Measurements from ENCODE around the gene RGS9BP.
"Not testable (repeated sequence)": the region's sequence is repeated elsewhere in the genome, so short reads cannot be mapped to it uniquely, and the experiment has no call there.

RGS9BP gene

GRCh38 chr19:32652894-32653598 lies 22.6 kb upstream of the RGS9BP start:
- peaks cover 13% of the 10 kb centered on the region for H3K36me3 Mint-ChIP-seq (ENCODE audit: low read depth)
- H3K4me1 Mint-ChIP-seq (ENCODE audit: low read depth): no peaks in the 10 kb centered on the region
- H3K27ac Mint-ChIP-seq: no peak overlapping the region
- no peaks in the 10 kb centered on the region for H3K9me3 Mint-ChIP-seq
- H3K4me3 Mint-ChIP-seq: no peak overlapping the region
- no peaks in the 10 kb centered on the region for H3K27me3 Mint-ChIP-seq (ENCODE audit: low read depth)
- DNase-seq (ENCODE audit: low spot score): no peak

- no peak overlapping the region for H3K27ac Mint-ChIP-seq
- DNase-seq (ENCODE audit: low spot score): no peak
- H3K9me3 Mint-ChIP-seq: no peaks in the 10 kb centered on the region
- H3K27me3 Mint-ChIP-seq (ENCODE audit: low read depth): no peaks in the 10 kb centered on the region
- H3K4me3 Mint-ChIP-seq: no peak overlapping the region
- no peaks in the 10 kb centered on the region for H3K4me1 Mint-ChIP-seq (ENCODE audit: low read depth)
- H3K36me3 Mint-ChIP-seq (ENCODE audit: low read depth): peaks cover 10% of the 10 kb centered on the region
These were observed 22.1 kb upstream of the RGS9BP start for GRCh38 chr19:32653599-32653915.

- not testable (repeated sequence) for H3K27ac Mint-ChIP-seq; H3K9me3 Mint-ChIP-seq; H3K27me3 Mint-ChIP-seq (ENCODE audit: low read depth); DNase-seq (ENCODE audit: low spot score); H3K4me1 Mint-ChIP-seq (ENCODE audit: low read depth); H3K4me3 Mint-ChIP-seq; H3K36me3 Mint-ChIP-seq (ENCODE audit: low read depth)
These were observed 19.3 kb upstream of the RGS9BP start for GRCh38 chr19:32656379-32656778.

GRCh38 chr19:32658075-32658474 lies 17.6 kb upstream of the RGS9BP start:
- H3K36me3 Mint-ChIP-seq (ENCODE audit: low read depth): peaks cover 5% of the 10 kb centered on the region

GRCh38 chr19:32658527-32658926 lies 17.1 kb upstream of the RGS9BP start:
- H3K27ac Mint-ChIP-seq: no peak overlapping the region
- H3K36me3 Mint-ChIP-seq (ENCODE audit: low read depth): peaks cover 5% of the 10 kb centered on the region
- no peak overlapping the region for H3K4me3 Mint-ChIP-seq

More at GRCh38 chr19:32658075-32658474, 17.6 kb upstream of the RGS9BP start:
- Mint-ChIP-seq H3K27me3 (ENCODE audit: low read depth) (no peaks in the 10 kb centered on the region), H3K4me3 (no peak overlapping the region), H3K27ac (no peak overlapping the region), H3K9me3 (no peaks in the 10 kb centered on the region), H3K4me1 (ENCODE audit: low read depth) (no peaks in the 10 kb centered on the region)
- DNase-seq (ENCODE audit: low spot score): no peak

GRCh38 chr19:32661318-32661717 lies 14.3 kb upstream of the RGS9BP start:
- Mint-ChIP-seq H3K4me3 (no peak overlapping the region), H3K27me3 (ENCODE audit: low read depth) (no peaks in the 10 kb centered on the region), H3K4me1 (ENCODE audit: low read depth) (no peaks in the 10 kb centered on the region), H3K36me3 (ENCODE audit: low read depth) (peaks cover 7% of the 10 kb centered on the region), H3K9me3 (no peaks in the 10 kb centered on the region), H3K27ac (no peak overlapping the region)
- DNase-seq (ENCODE audit: low spot score): no peak

More at GRCh38 chr19:32658527-32658926, 17.1 kb upstream of the RGS9BP start:
- H3K4me1 Mint-ChIP-seq (ENCODE audit: low read depth): no peaks in the 10 kb centered on the region
- DNase-seq (ENCODE audit: low spot score): no peak
- H3K27me3 Mint-ChIP-seq (ENCODE audit: low read depth): no peaks in the 10 kb centered on the region
- no peaks in the 10 kb centered on the region for H3K9me3 Mint-ChIP-seq

- Mint-ChIP-seq H3K4me3 (no peak overlapping the region), H3K27ac (no peak overlapping the region), H3K9me3 (no peaks in the 10 kb centered on the region), H3K36me3 (ENCODE audit: low read depth) (peaks cover 6% of the 10 kb centered on the region), H3K4me1 (ENCODE audit: low read depth) (no peaks in the 10 kb centered on the region), H3K27me3 (ENCODE audit: low read depth) (no peaks in the 10 kb centered on the region)
- DNase-seq (ENCODE audit: low spot score): no peak
These were observed 13.5 kb upstream of the RGS9BP start for GRCh38 chr19:32662186-32662585.

- H3K4me1 Mint-ChIP-seq (ENCODE audit: low read depth): peaks cover 9% of the 10 kb centered on the region
- DNase-seq (ENCODE audit: low spot score): no peak
- H3K27ac Mint-ChIP-seq: no peak overlapping the region
- H3K9me3 Mint-ChIP-seq: no peaks in the 10 kb centered on the region
- no peak overlapping the region for H3K4me3 Mint-ChIP-seq
- peaks cover 8% of the 10 kb centered on the region for H3K36me3 Mint-ChIP-seq (ENCODE audit: low read depth)
- no peaks in the 10 kb centered on the region for H3K27me3 Mint-ChIP-seq (ENCODE audit: low read depth)
These were observed 9.6 kb upstream of the RGS9BP start for GRCh38 chr19:32666084-32666483.

GRCh38 chr19:32669310-32669709 lies 6.3 kb upstream of the RGS9BP start:
- H3K4me3 Mint-ChIP-seq: peak overlapping the region; percentile 38
- no peak overlapping the region for H3K27ac Mint-ChIP-seq
- H3K36me3 Mint-ChIP-seq (ENCODE audit: low read depth): peaks cover 16% of the 10 kb centered on the region
- peaks cover 26% of the 10 kb centered on the region for H3K4me1 Mint-ChIP-seq (ENCODE audit: low read depth)
- H3K27me3 Mint-ChIP-seq (ENCODE audit: low read depth): no peaks in the 10 kb centered on the region
- DNase-seq (ENCODE audit: low spot score): no peak
- no peaks in the 10 kb centered on the region for H3K9me3 Mint-ChIP-seq

- H3K4me3 Mint-ChIP-seq: no peak overlapping the region
- H3K27me3 Mint-ChIP-seq (ENCODE audit: low read depth): peaks cover 4% of the 10 kb centered on the region
- DNase-seq (ENCODE audit: low spot score): no peak
- no peak overlapping the region for H3K27ac Mint-ChIP-seq
- peaks cover 28% of the 10 kb centered on the region for H3K4me1 Mint-ChIP-seq (ENCODE audit: low read depth)
- no peaks in the 10 kb centered on the region for H3K9me3 Mint-ChIP-seq
- peaks cover 13% of the 10 kb centered on the region for H3K36me3 Mint-ChIP-seq (ENCODE audit: low read depth)
These were observed 3.6 kb upstream of the RGS9BP start for GRCh38 chr19:32671883-32672593.

- peak overlapping the region; percentile 48 for H3K4me3 Mint-ChIP-seq
- H3K4me1 Mint-ChIP-seq (ENCODE audit: low read depth): peaks cover 33% of the 10 kb centered on the region
- DNase-seq (ENCODE audit: low spot score): no peak
- H3K27ac Mint-ChIP-seq: no peak overlapping the region
- H3K27me3 Mint-ChIP-seq (ENCODE audit: low read depth): peaks cover 12% of the 10 kb centered on the region
- H3K36me3 Mint-ChIP-seq (ENCODE audit: low read depth): peaks cover 13% of the 10 kb centered on the region
- H3K9me3 Mint-ChIP-seq: no peaks in the 10 kb centered on the region
These were observed 2.8 kb upstream of the RGS9BP start for GRCh38 chr19:32672841-32673240.

- no peaks in the 10 kb centered on the region for H3K9me3 Mint-ChIP-seq
- peaks cover 13% of the 10 kb centered on the region for H3K36me3 Mint-ChIP-seq (ENCODE audit: low read depth)
- H3K27ac Mint-ChIP-seq: no peak overlapping the region
- H3K27me3 Mint-ChIP-seq (ENCODE audit: low read depth): peaks cover 17% of the 10 kb centered on the region
- peak overlapping the region; percentile 97 for H3K4me3 Mint-ChIP-seq
- DNase-seq (ENCODE audit: low spot score): no peak
- H3K4me1 Mint-ChIP-seq (ENCODE audit: low read depth): peaks cover 33% of the 10 kb centered on the region
These were observed 2.1 kb upstream of the RGS9BP start for GRCh38 chr19:32673573-32673972.

- no peak for DNase-seq (ENCODE audit: low spot score)
- peak overlapping the region; percentile 97 for H3K4me3 Mint-ChIP-seq
- peaks cover 31% of the 10 kb centered on the region for H3K4me1 Mint-ChIP-seq (ENCODE audit: low read depth)
- H3K9me3 Mint-ChIP-seq: no peaks in the 10 kb centered on the region
- peaks cover 17% of the 10 kb centered on the region for H3K27me3 Mint-ChIP-seq (ENCODE audit: low read depth)
- H3K36me3 Mint-ChIP-seq (ENCODE audit: low read depth): peaks cover 13% of the 10 kb centered on the region
- peak overlapping the region; percentile 92 for H3K27ac Mint-ChIP-seq
These were observed 1.3 kb upstream of the RGS9BP start for GRCh38 chr19:32674153-32674930.
